ENCODE data around the gene TUBB3.

- TF ChIP-seq CTCF (IDR thresholded peaks at IDR 0.05) (no peak), POLR2A (IDR thresholded peaks at IDR 0.05) (no peak)
These were observed 26.1 kb downstream of the TUBB3 start for GRCh38 chr16:89949121-89949742.

Measured in gastroesophageal sphincter (tissue), 3 donors.